Mesothelial cell of epicardium (in vitro differentiated cells): ENCODE results near the gene TRIOBP. TPM values are rescaled to one million over a fixed set of nuclear protein-coding genes. Genes with fewer than 3 reads are reported as not detected.

ENCODE experiments used
- DNase-seq, 2 experiments: peaks; one replicate each; pipeline ENCODE4 v3.0.0; 2021; ENCODE audit warnings: low spot score in 2 of 2; ENCODE audit not compliant: unreplicated experiment in 2 of 2
- H3K27ac Mint-ChIP-seq: 2 replicates; pipeline ENCODE4 v1.8.0; 2021; ENCODE audit warnings: mixed read lengths
- H3K27me3 Mint-ChIP-seq: 2 replicates; pipeline ENCODE4 v1.8.0; 2021; ENCODE audit warnings: low read depth, mixed read lengths
- H3K36me3 Mint-ChIP-seq: 2 replicates; pipeline ENCODE4 v1.8.0; 2021; ENCODE audit warnings: mixed read lengths
- H3K4me1 Mint-ChIP-seq: 2 replicates; pipeline ENCODE4 v1.8.0; 2021; ENCODE audit warnings: mixed read lengths
- H3K4me3 Mint-ChIP-seq: 2 replicates; pipeline ENCODE4 v1.8.0; 2021; ENCODE audit warnings: mild to moderate bottlenecking, moderate library complexity, mixed read lengths
- H3K9me3 Mint-ChIP-seq: 2 replicates; pipeline ENCODE4 v1.8.0; 2021; ENCODE audit warnings: mixed read lengths
- CTCF ChIP-seq: fragments of 200-600 bp; sonication (generic); IDR thresholded peaks from one replicate; pipeline ENCODE4 v1.5.0; 2021; ENCODE audit warnings: antibody characterized with exemption; ENCODE audit not compliant: unreplicated experiment
- total RNA-seq: library from RNA; stranded (reverse); gene quantifications from 3 replicates; pipeline ENCODE4 v1.2.1, GENCODE V29; 2021

The TRIOBP gene
- total RNA-seq, 1 donor from 2014 or later, result 76.1 TPM

DNA sequence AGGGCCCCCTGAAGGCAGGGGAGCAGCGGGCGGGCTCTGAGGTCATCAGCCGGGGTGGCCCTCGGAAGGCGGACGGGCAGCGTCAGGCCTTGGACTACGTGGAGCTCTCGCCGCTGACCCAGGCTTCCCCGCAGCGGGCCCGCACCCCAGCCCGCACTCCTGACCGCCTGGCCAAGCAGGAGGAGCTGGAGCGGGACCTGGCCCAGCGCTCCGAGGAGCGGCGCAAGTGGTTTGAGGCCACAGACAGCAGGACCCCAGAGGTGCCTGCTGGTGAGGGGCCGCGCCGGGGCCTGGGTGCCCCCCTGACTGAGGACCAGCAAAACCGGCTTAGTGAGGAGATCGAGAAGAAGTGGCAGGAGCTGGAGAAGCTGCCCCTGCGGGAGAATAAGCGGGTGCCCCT, 60.8 kb downstream of the TRIOBP start:
- no peak for DNase-seq
- no peaks in the 10 kb centered on the region for H3K9me3 Mint-ChIP-seq
- no peak overlapping the region for H3K27ac Mint-ChIP-seq
- peaks cover 21% of the 10 kb centered on the region for H3K36me3 Mint-ChIP-seq
- no peak for TF ChIP-seq CTCF
- H3K4me3 Mint-ChIP-seq, result no peak overlapping the region
- H3K27me3 Mint-ChIP-seq, result no peaks in the 10 kb centered on the region
- H3K4me1 Mint-ChIP-seq, result peaks cover 4% of the 10 kb centered on the region

DNA sequence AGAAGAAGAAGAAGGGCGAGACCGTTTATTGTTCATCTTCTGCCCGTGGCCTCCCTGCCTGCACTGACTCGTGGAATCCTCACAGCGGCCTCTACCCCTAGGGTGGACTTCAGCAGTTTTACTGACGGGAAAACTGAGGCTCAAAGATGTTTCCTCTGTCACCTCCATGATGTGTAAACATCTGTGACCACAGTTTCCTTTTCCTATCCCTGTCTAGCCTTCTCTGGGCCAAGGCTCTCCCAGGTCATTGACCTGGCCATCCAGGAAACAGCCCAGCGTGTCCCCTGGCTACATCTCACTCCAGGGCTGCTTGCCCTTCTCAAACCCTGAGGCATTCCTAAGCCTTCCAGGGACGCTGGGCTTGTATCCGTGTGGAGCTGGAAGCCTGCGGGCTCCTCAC, 61.8 kb downstream of the TRIOBP start:
- H3K36me3 Mint-ChIP-seq, result peaks cover 22% of the 10 kb centered on the region
- H3K4me3 Mint-ChIP-seq, result no peak overlapping the region
- DNase-seq, result no peak
- H3K27me3 Mint-ChIP-seq, result no peaks in the 10 kb centered on the region
- H3K9me3 Mint-ChIP-seq, result no peaks in the 10 kb centered on the region
- H3K27ac Mint-ChIP-seq, result no peak overlapping the region
- no peak for TF ChIP-seq CTCF
- H3K4me1 Mint-ChIP-seq, result no peaks in the 10 kb centered on the region

DNA sequence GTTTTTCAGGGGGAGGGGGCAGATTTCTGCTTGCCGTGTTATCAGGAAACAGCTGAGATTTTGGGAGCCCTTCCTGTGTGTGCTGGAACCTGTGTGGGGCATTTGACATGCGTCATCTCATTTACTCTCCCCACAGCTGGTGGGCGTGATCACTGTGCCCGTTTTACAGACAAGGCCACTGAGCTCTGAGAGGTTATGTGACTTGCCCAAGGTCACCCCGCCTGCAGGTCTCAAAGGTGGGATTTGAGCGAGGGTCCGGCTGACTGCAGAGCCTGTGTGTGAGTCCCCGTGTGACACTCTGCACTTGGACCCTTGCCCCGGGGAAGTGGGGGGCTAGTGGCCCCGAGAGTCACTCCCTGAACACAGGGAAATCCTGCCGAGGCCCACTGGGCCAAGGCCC, 62.4 kb downstream of the TRIOBP start:
- H3K27me3 Mint-ChIP-seq, result no peaks in the 10 kb centered on the region
- peaks cover 28% of the 10 kb centered on the region for H3K36me3 Mint-ChIP-seq
- no peaks in the 10 kb centered on the region for H3K9me3 Mint-ChIP-seq
- no peaks in the 10 kb centered on the region for H3K4me1 Mint-ChIP-seq
- no peak overlapping the region for H3K4me3 Mint-ChIP-seq
- TF ChIP-seq CTCF, result no peak
- no peak for DNase-seq
- no peak overlapping the region for H3K27ac Mint-ChIP-seq

GRCh38 chr22:37760152-37760551, 63.3 kb downstream of the TRIOBP start:
- DNase-seq, result no peak
- Mint-ChIP-seq H3K27me3 (no peaks in the 10 kb centered on the region), H3K9me3 (no peaks in the 10 kb centered on the region), H3K36me3 (peaks cover 25% of the 10 kb centered on the region), H3K4me3 (no peak overlapping the region), H3K27ac (no peak overlapping the region), H3K4me1 (no peaks in the 10 kb centered on the region)
- no peak for TF ChIP-seq CTCF

- Mint-ChIP-seq H3K27me3 (no peaks in the 10 kb centered on the region), H3K9me3 (no peaks in the 10 kb centered on the region), H3K4me3 (no peak overlapping the region), H3K36me3 (peaks cover 22% of the 10 kb centered on the region), H3K27ac (no peak overlapping the region), H3K4me1 (no peaks in the 10 kb centered on the region)
- no peak for DNase-seq
- no peak for TF ChIP-seq CTCF
These were observed 65.6 kb downstream of the TRIOBP start for GRCh38 chr22:37762389-37762836.

DNA sequence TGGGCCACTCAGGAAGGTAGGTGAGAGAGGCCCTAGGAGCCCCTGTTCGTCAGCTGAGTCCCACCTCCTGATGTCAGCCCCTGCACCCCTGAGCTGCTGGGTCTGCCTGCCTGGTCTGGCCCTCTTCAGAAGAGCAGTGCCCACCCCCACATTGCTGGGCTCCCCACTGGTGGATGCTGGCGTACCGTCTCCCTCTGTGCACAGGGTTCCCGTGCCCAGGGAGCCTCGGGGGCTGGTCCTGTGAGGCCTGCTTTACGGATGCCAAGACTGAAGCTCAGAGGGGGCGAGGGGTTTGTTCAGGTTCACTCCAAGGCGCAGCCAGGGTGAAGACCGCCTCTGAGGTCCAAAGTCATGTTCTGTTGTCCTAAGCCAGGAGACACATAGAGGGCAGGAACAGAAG, 66.2 kb downstream of the TRIOBP start:
- Mint-ChIP-seq H3K9me3 (no peaks in the 10 kb centered on the region), H3K27ac (no peak overlapping the region), H3K4me3 (no peak overlapping the region), H3K27me3 (no peaks in the 10 kb centered on the region), H3K4me1 (no peaks in the 10 kb centered on the region), H3K36me3 (peaks cover 22% of the 10 kb centered on the region)
- DNase-seq, result no peak
- TF ChIP-seq CTCF, result no peak
